Left lung (tissue), 10 donors: ENCODE results near the gene PIGV. TPM values are rescaled to one million over a fixed set of nuclear protein-coding genes. Genes with fewer than 3 reads are reported as not detected.

Experiments used
- ATAC-seq: fragments of 200-7000 bp; cut with Tn5 transposase; one replicate; pipeline ENCODE4 v1.9.1; 2020; ENCODE audit warnings: moderate library complexity
- DNase-seq, 4 donors: peaks; one replicate each; pipeline ENCODE4 v3.0.0-alpha.2; 2013 to 2020
- H3K27ac ChIP-seq, 2 donors: fragments of 200-600 bp; sonication (generic) in 1 of 2; one replicate each; pipeline versions ENCODE4 v1.5.0 to v1.8.0; 2020 to 2021
- H3K27me3 ChIP-seq, 2 donors: fragments of 200-600 bp; sonication (generic) in 1 of 2; one replicate each; pipeline versions ENCODE4 v1.5.0 to v1.8.0; 2020 to 2021
- H3K36me3 ChIP-seq, 2 donors: fragments of 200-600 bp; sonication (generic) in 1 of 2; one replicate each; pipeline versions ENCODE4 v1.5.0 to v1.8.0; 2020 to 2021
- H3K4me1 ChIP-seq, 2 donors: fragments of 200-600 bp; one replicate each; pipeline ENCODE4 v1.8.0; 2021
- H3K4me3 ChIP-seq, 2 donors: fragments of 200-600 bp; sonication (generic) in 1 of 2; one replicate each; pipeline versions ENCODE4 v1.5.0 to v1.8.0; 2020 to 2021; ENCODE audit warnings: mild to moderate bottlenecking in 1 of 2
- H3K9me3 ChIP-seq, 2 donors: fragments of 200-600 bp; sonication (generic) in 1 of 2; one replicate each; pipeline versions ENCODE4 v1.5.0 to v1.8.0; 2020 to 2021
- CTCF ChIP-seq, 2 donors: fragments of 200-600 bp; sonication (generic) in 1 of 2; IDR thresholded peaks; one replicate each; pipeline versions ENCODE4 v1.5.0 to v1.8.0; 2021; ENCODE audit warnings: antibody characterized with exemption in 2 of 2
- intact Hi-C, 2 donors: fragments of 100-400 bp; cut with DNase I; formaldehyde crosslinking; loops; one replicate each; pipeline versions ENCODE4 v1.11.2 to v1.14.2; 2022
- polyA plus RNA-seq, 6 donors: library from polyadenylated mRNA; unstranded; fragments of 120-200 nt; gene quantifications; one replicate each; pipeline ENCODE4 v1.2.1, GENCODE V29; 2013; ENCODE audit not compliant: insufficient read length in 6 of 6
- total RNA-seq, 2 donors: library from RNA; stranded (reverse); fragmentation: NEBNext Ultra II Directional; extraction: Animal tissue kit (Norgen Biotek cat#: 25700); gene quantifications; one replicate each; pipeline ENCODE4 v1.2.1, GENCODE V29; 2021
- donor health status: DM: no; HTN: yes; CAD: no.
- donor health status: DM: no; HTN: no; CAD: no.

PIGV gene
- total and polyA plus RNA-seq, 8 donors = 14.5 to 18.0 (median 16.0) TPM

GRCh38 chr1:26749458-26749857 is 38.3 kb upstream of the PIGV start:
- DNase-seq (no peak), ATAC-seq (no peak)
- no peak for TF ChIP-seq CTCF (IDR thresholded peaks at IDR 0.05)
- Histone ChIP-seq H3K27ac (peak overlapping the region in 1 of 2 donors; percentile 64), H3K36me3 (peaks cover 0 to 72% of the 10 kb centered on the region in 2 donors), H3K4me3 (no peak overlapping the region), H3K9me3 (no peaks in the 10 kb centered on the region), H3K27me3 (no peaks in the 10 kb centered on the region), H3K4me1 (peaks cover 25 to 72% of the 10 kb centered on the region in 2 donors)
- intact Hi-C loops = no loop called here

- no peak for DNase-seq
- Histone ChIP-seq H3K27ac (peak overlapping the region in 1 of 2 donors; percentile 64), H3K4me1 (peaks cover 15 to 62% of the 10 kb centered on the region in 2 donors), H3K4me3 (no peak overlapping the region), H3K36me3 (peaks cover 0 to 67% of the 10 kb centered on the region in 2 donors), H3K9me3 (no peaks in the 10 kb centered on the region), H3K27me3 (no peaks in the 10 kb centered on the region)
- ATAC-seq = no peak
- TF ChIP-seq CTCF (IDR thresholded peaks at IDR 0.05) = no peak
- intact Hi-C loops = no loop called here
Measured at GRCh38 chr1:26750428-26750827, 37.3 kb upstream of the PIGV start.

GRCh38 chr1:26752519-26752918 is 35.2 kb upstream of the PIGV start:
- Histone ChIP-seq H3K9me3 (no peaks in the 10 kb centered on the region), H3K27me3 (no peaks in the 10 kb centered on the region), H3K36me3 (peaks cover 0 to 69% of the 10 kb centered on the region in 2 donors), H3K4me1 (peaks cover 12 to 45% of the 10 kb centered on the region in 2 donors), H3K4me3 (no peak overlapping the region), H3K27ac (peak overlapping the region; percentile 16 to 64)
- ATAC-seq (no peak), DNase-seq (no peak)
- intact Hi-C loops = no loop called here
- TF ChIP-seq CTCF (IDR thresholded peaks at IDR 0.05) = no peak

DNA sequence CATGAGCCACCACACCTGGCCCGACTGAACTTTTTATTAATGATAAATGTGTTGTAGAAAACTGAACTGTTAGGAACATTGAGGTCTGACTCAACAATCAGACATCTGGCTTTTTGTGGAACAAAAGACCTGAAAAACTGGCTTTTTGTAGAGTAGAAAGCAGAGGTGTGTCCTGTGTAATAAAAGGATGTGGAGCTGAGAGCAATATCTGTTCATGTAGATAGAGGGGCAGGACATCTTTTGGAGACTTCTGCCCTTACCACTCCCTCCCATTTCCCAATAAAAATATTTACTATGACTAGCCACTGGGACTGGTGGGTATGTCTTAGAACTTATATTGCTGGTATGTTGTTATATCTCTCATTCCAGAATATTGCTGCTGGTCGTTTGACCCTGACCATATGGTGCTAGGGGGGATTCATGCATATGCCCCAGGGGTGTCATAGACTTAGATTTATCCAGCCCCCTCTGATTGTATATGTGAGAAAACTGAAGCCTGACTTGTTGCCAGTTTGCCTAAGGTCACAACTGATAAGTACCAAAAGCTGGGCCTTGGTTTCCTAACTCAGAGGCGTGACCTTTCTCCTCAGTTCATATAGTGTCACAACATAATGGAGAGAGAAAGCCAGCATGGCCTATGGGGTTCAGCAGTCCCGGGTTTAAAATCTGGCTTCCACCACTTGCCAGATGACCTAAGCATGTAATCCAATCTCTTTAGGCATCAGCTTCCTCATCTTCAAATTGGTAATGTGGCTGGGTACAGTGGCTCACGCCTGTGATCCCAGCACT is 33.5 kb upstream of the PIGV start:
- H3K36me3 ChIP-seq = peaks cover 0 to 77% of the 10 kb centered on the region in 2 donors
- no peak for TF ChIP-seq CTCF (IDR thresholded peaks at IDR 0.05)
- no peaks in the 10 kb centered on the region for H3K9me3 ChIP-seq
- no peaks in the 10 kb centered on the region for H3K27me3 ChIP-seq
- no peak for DNase-seq
- H3K4me3 ChIP-seq = no peak overlapping the region
- no peak for ATAC-seq
- intact Hi-C loops = no loop called here
- no peak overlapping the region for H3K27ac ChIP-seq
- peaks cover 9 to 36% of the 10 kb centered on the region in 2 donors for H3K4me1 ChIP-seq

GRCh38 chr1:26758358-26758757 is 29.4 kb upstream of the PIGV start:
- H3K36me3 ChIP-seq = peaks cover 0 to 74% of the 10 kb centered on the region in 2 donors
- intact Hi-C loops = no loop called here
- no peaks in the 10 kb centered on the region for H3K27me3 ChIP-seq
- H3K4me1 ChIP-seq = peaks cover under 1 to 7% of the 10 kb centered on the region in 2 donors
- TF ChIP-seq CTCF (IDR thresholded peaks at IDR 0.05) = no peak
- H3K4me3 ChIP-seq = no peak overlapping the region
- no peak for ATAC-seq
- H3K9me3 ChIP-seq = no peaks in the 10 kb centered on the region
- DNase-seq = no peak
- H3K27ac ChIP-seq = no peak overlapping the region
